Keratinocyte (primary cell): Measurements from ENCODE around the gene PRKAG2. TPM values are rescaled to one million over a fixed set of nuclear protein-coding genes. Genes with fewer than 3 reads are reported as not detected.

Experiments used
- DNase-seq: peaks from one replicate; pipeline ENCODE4 v3.0.0-alpha.2; 2011; ENCODE audit warnings: low read depth, missing footprints, low spot score
- FAIRE-seq: peaks from 2 replicates; lab custom pipeline; 2011; peaks lifted over from hg19 to GRCh38; lab: Jason Lieb, UNC
- H2AFZ ChIP-seq: 2 replicates; pipeline ENCODE4 v1.6.0; 2012; ENCODE audit warnings: low read length, control low read depth, inconsistent platforms; ENCODE audit not compliant: control insufficient read depth
- H3K27ac ChIP-seq: 2 replicates; pipeline ENCODE4 v1.5.1; 2011; ENCODE audit warnings: low read length; ENCODE audit not compliant: control insufficient read depth, insufficient read depth
- H3K27me3 ChIP-seq: 3 replicates; pipeline ENCODE4 v1.6.0; 2011; ENCODE audit warnings: low read length; ENCODE audit not compliant: control insufficient read depth, insufficient read depth; ENCODE audit errors: extremely low read depth
- H3K36me3 ChIP-seq, 2 experiments: 2 replicates in 1 of 2; 3 replicates in 1 of 2; pipeline ENCODE4 v1.5.1; 2011; ENCODE audit warnings: low read length in 2 of 2, mild to moderate bottlenecking in 1 of 2; ENCODE audit not compliant: control insufficient read depth in 2 of 2, insufficient read depth in 2 of 2; ENCODE audit errors: extremely low read depth in 1 of 2
- H3K4me1 ChIP-seq: 3 replicates; pipeline ENCODE4 v1.5.1; 2011; ENCODE audit warnings: low read length; ENCODE audit not compliant: control insufficient read depth, insufficient read depth; ENCODE audit errors: extremely low read depth
- H3K4me2 ChIP-seq: 3 replicates; pipeline ENCODE4 v1.6.0; 2011; ENCODE audit warnings: low read depth, low read length; ENCODE audit not compliant: control insufficient read depth, insufficient read depth; ENCODE audit errors: extremely low read depth
- H3K4me3 ChIP-seq, 3 experiments: fragments of 200-600 bp in 1 of 3; sonication (generic) in 1 of 3; 2 replicates in 2 of 3; 3 replicates in 1 of 3; pipeline ENCODE4 v1.5.1; 2011 to 2016; ENCODE audit warnings: low read length in 3 of 3, mild to moderate bottlenecking in 3 of 3, control low read depth in 2 of 3, inconsistent platforms in 1 of 3, low read depth in 1 of 3, mixed read lengths in 1 of 3, mixed run types in 1 of 3, moderate library complexity in 1 of 3; ENCODE audit not compliant: control insufficient read depth in 2 of 3, insufficient read depth in 2 of 3; ENCODE audit errors: extremely low read depth in 1 of 3
- H3K79me2 ChIP-seq: 2 replicates; pipeline ENCODE4 v1.6.0; 2012; ENCODE audit warnings: low read length; ENCODE audit not compliant: control insufficient read depth, insufficient read depth
- H3K9ac ChIP-seq: 3 replicates; pipeline ENCODE4 v1.6.0; 2011; ENCODE audit warnings: low read length; ENCODE audit not compliant: control insufficient read depth, insufficient read depth; ENCODE audit errors: extremely low read depth
- H3K9me1 ChIP-seq: 3 replicates; pipeline ENCODE4 v1.6.0; 2011; ENCODE audit warnings: low read length; ENCODE audit not compliant: control insufficient read depth, insufficient read depth; ENCODE audit errors: extremely low read depth
- H3K9me3 ChIP-seq: 2 replicates; pipeline ENCODE4 v1.5.1; 2012; ENCODE audit warnings: low read depth, low read length; ENCODE audit not compliant: control insufficient read depth
- H4K20me1 ChIP-seq: 3 replicates; pipeline ENCODE4 v1.6.0; 2011; ENCODE audit warnings: low read length; ENCODE audit not compliant: control insufficient read depth, insufficient read depth; ENCODE audit errors: extremely low read depth
- CTCF ChIP-seq, 3 experiments: IDR thresholded peaks in 1 of 3; conservative IDR thresholded peaks in 1 of 3; optimal IDR thresholded peaks in 1 of 3; 2 replicates in 2 of 3; 3 replicates in 1 of 3; pipeline versions ENCODE3 to v1.5.1; 2011; ENCODE audit warnings: low read length in 3 of 3, mild to moderate bottlenecking in 3 of 3, moderate library complexity in 2 of 3, control low read depth in 1 of 3, inconsistent platforms in 1 of 3; ENCODE audit not compliant: insufficient read depth in 2 of 3; ENCODE audit errors: extremely low read depth in 1 of 3
- EZH2 ChIP-seq: IDR thresholded peaks from one replicate; pipeline ENCODE4 v1.6.1; 2012; ENCODE audit warnings: inconsistent platforms, mild to moderate bottlenecking, low read length, moderate library complexity
- dilution Hi-C: fragments of 300-500 bp; cut with MboI; formaldehyde crosslinking; loops from one replicate; pipeline ENCODE4 v1.7.0; 2020; ENCODE audit warnings: low sequenced_read_pairs; ENCODE audit not compliant: extremely low pct_ligation_motif_present
- polyA plus RNA-seq, 5 experiments: library from polyadenylated mRNA; depleted of rRNA in 3 of 5; stranded (reverse) in 3 of 5; stranded (forward) in 1 of 5; unstranded in 1 of 5; fragments of >200 nt; gene quantifications; 1 replicate in 1 of 5; 2 replicates in 3 of 5; 3 replicates in 1 of 5; pipeline versions ENCODE4 v1.2.1 to v1.2.3, GENCODE V29; 2011 to 2012; ENCODE audit warnings: missing spikeins in 2 of 5, low read depth in 1 of 5, low replicate concordance in 1 of 5

PRKAG2 gene
- polyA plus RNA-seq, 1 donor (not counting 4 experiments of a cell fraction or from before 2014, with no cell fraction given): 39.5 TPM

GRCh38 chr7:151806204-151806603 is 70.7 kb downstream of the PRKAG2 start:
- Histone ChIP-seq H3K36me3 (no peaks in the 10 kb centered on the region), H3K27ac (no peak overlapping the region), H2AFZ (no peak overlapping the region), H3K27me3 (peaks cover 16% of the 10 kb centered on the region), H3K4me3 (no peak overlapping the region), H3K79me2 (no peaks in the 10 kb centered on the region), H3K9me1 (no peaks in the 10 kb centered on the region), H3K4me1 (peaks cover 4% of the 10 kb centered on the region), H4K20me1 (no peaks in the 10 kb centered on the region), H3K9me3 (no peaks in the 10 kb centered on the region), H3K9ac (no peak overlapping the region), H3K4me2 (no peak overlapping the region)
- FAIRE-seq (no peak), DNase-seq (no peak)
- no peak for TF ChIP-seq CTCF (optimal IDR thresholded peaks at IDR 0.05 in 1 of 3, IDR thresholded peaks at IDR 0.05 in 1 of 3, conservative IDR thresholded peaks at IDR 0.05 in 1 of 3; ENCODE audit: extremely low read depth in 1 of 3, insufficient read depth in 2 of 3, low read length in 3 of 3)
- no peak for TF ChIP-seq EZH2
- dilution Hi-C loops: no loop called here

- TF ChIP-seq EZH2 (no peak), CTCF (optimal IDR thresholded peaks at IDR 0.05 in 1 of 3, IDR thresholded peaks at IDR 0.05 in 1 of 3, conservative IDR thresholded peaks at IDR 0.05 in 1 of 3; ENCODE audit: extremely low read depth in 1 of 3, insufficient read depth in 2 of 3, low read length in 3 of 3) (no peak)
- Histone ChIP-seq H3K27ac (no peak overlapping the region), H2AFZ (no peak overlapping the region), H3K9me1 (no peaks in the 10 kb centered on the region), H3K79me2 (no peaks in the 10 kb centered on the region), H3K4me2 (no peak overlapping the region), H3K9ac (no peak overlapping the region), H3K27me3 (peaks cover 16% of the 10 kb centered on the region), H3K9me3 (no peaks in the 10 kb centered on the region), H3K4me1 (peaks cover 4% of the 10 kb centered on the region), H3K36me3 (no peaks in the 10 kb centered on the region), H3K4me3 (no peak overlapping the region), H4K20me1 (no peaks in the 10 kb centered on the region)
- no peak for DNase-seq
- FAIRE-seq: no peak
- dilution Hi-C loops: no loop called here
Measured at GRCh38 chr7:151805191-151805590, 71.7 kb downstream of the PRKAG2 start.
